Adrenal gland (tissue), 5 donors: Measurements from ENCODE around the gene UBE2H.

Experiments
- POLR2A ChIP-seq, 2 donors: fragments of 450-650 bp; IDR thresholded peaks; one replicate each; pipeline ENCODE4 v1.6.1; 2017; ENCODE audit warnings: antibody characterized with exemption in 2 of 2, mild to moderate bottlenecking in 2 of 2, moderate library complexity in 1 of 2
- TF ChIP-seq, protein P1 (sequence below), 6 experiments: fragments of 450-650 bp in 4 of 6; fragments of 200-600 bp in 2 of 6; sonication (generic) in 1 of 6; IDR thresholded peaks; 1 replicate in 5 of 6; 2 replicates in 1 of 6; pipeline versions ENCODE4 v1.5.1 to v1.8.0; 2016 to 2021; ENCODE audit warnings: antibody characterized with exemption in 6 of 6, mild to moderate bottlenecking in 2 of 6, moderate library complexity in 1 of 6
- donor health status: DM: no; HTN: no; CAD: no.

DNA sequence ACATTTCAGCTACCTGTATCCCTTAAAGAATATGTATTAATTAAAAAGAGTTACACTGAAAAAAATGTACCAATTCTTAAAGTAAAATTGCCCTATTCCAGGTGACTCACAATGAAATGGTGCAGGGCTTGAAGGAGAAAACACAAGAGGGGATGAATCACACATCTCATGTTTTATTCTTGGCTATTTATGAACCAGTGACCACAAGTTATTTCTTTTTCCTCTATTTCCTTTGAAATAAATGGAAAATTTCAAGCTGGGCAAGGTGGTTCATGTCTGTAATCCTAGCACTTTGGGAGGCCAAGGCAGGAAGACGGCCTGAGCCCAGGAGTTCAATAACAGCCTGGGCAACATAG, 106.8 kb downstream of the UBE2H start:
- no peak for TF ChIP-seq POLR2A (IDR thresholded peaks at IDR 0.05)
- TF ChIP-seq, protein P1, sequence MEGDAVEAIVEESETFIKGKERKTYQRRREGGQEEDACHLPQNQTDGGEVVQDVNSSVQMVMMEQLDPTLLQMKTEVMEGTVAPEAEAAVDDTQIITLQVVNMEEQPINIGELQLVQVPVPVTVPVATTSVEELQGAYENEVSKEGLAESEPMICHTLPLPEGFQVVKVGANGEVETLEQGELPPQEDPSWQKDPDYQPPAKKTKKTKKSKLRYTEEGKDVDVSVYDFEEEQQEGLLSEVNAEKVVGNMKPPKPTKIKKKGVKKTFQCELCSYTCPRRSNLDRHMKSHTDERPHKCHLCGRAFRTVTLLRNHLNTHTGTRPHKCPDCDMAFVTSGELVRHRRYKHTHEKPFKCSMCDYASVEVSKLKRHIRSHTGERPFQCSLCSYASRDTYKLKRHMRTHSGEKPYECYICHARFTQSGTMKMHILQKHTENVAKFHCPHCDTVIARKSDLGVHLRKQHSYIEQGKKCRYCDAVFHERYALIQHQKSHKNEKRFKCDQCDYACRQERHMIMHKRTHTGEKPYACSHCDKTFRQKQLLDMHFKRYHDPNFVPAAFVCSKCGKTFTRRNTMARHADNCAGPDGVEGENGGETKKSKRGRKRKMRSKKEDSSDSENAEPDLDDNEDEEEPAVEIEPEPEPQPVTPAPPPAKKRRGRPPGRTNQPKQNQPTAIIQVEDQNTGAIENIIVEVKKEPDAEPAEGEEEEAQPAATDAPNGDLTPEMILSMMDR (IDR thresholded peaks at IDR 0.05), result no peak
